ENCODE measurements around the gene GHRH.

GHRH gene

DNA sequence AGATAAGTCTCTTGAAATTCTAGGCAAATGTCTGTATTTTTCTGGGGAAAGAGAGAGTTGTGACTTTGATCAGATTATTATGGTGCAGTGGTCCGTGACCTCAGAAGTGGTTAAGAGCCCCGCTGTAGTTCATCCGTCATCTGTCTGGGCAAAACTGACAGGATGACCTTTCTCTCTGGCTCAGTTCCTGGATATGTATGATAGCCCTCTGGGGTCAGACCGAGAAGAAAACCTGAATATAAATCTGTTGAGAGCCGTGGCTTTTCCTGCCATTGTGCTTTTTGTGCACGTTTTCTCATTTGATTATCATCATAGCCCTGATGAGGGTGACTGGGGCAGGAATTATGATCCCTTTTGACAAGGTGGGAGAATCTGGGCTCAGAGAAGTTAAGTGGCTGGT lies 26.5 kb downstream of the GHRH start:
- no peak for DNase-seq

DNA sequence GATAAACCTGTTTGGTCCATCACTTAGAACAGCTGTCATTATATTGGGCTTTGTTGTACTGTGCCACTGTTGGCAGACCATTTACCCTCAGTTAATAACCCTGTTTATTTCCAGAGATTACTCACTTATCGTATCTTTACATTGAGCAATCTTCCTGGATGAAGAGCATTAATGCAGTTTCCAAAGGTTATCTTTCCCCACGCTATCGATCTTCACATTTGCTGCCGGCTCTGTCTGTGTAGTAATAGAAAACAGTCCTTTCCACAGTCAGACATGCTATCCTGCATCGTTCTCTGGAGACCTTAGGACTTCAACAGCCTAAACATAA lies 27.4 kb downstream of the GHRH start:
- DNase-seq = no peak

DNA sequence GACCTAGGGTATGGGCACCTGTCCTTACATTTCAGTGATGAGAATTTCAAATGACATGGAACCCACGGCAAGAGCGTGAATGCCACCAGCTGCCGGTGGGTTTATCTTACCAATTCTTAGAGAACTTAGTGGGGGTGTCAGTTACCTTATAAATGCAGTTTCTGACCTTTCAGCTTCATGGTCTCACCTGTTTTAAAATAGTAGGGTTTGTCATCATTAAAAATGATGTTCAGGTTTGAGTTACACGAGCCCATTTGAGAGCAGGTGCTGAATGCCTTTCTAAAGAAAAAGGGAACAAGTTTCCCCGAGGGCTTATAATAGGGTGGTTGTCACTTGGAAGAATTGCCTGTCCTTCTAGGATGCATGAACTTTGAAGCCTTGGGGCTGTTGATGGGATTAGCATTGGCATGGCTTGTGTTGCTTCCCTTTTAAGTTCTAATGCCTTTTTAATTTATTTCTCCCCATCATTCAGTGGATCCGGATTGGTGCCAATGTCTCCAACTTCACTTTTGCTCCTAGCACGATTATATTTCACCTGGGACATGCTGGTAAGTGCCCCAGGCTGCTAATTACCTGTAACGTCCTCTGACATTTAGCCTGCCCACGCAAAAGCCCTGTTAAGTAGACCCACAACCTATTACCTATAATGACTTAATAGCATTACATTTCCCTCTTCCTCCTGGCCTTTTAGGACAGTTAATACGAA lies 27.9 kb downstream of the GHRH start:
- DNase-seq = no peak

DNA sequence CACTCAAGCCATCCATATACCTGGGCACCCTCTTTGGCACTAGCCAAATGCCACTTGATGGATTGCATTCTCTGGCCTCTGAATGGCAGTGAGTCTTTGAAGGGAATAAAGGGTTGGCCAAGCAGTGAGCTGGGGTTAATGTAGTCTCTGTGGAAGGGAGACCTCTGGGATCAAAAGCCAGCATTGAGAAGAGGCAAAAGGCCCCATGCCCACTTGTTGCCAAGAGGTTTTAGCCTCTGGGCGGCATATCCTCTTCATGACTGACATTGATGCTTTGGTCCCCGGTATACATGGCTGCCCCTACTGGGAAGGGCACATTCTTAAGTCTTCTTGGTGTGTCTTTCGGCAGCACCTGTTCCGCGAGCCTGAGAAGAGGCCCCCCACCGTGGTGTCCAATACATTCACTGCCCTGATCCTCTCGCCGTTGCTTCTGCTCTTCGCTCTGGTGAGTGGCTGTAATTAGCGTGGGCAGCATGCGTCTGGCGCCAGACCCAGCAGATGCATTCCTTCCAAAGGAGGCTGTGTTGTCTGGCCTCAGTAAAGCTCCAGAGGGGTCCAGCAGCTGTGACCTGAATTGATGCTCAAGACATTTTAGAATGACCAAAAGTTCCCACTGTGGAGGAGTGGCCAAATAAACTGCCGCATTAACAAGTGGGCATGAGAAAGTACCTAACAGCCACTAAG lies 29.5 kb downstream of the GHRH start:
- DNase-seq = no peak

DNA sequence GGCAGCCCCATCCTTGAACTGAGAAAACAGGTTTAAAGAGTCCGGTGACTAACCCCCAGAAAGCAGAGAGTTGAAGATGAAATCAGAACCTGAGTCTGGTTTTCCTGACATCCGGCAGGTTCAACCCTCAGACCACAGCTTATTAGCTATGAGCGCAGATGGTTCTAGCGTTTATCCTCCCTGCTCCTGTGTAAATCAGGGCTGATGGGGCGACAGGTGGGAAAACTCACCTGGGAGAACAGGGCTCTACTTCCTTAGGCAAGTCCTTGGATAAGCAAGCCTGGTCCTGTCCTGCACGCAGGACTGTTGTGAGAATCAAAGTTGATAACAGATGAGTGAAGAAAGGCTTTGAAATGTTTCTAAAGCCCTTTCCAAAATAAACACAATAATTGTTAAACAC lies 31.4 kb downstream of the GHRH start:
- DNase-seq = no peak

DNA sequence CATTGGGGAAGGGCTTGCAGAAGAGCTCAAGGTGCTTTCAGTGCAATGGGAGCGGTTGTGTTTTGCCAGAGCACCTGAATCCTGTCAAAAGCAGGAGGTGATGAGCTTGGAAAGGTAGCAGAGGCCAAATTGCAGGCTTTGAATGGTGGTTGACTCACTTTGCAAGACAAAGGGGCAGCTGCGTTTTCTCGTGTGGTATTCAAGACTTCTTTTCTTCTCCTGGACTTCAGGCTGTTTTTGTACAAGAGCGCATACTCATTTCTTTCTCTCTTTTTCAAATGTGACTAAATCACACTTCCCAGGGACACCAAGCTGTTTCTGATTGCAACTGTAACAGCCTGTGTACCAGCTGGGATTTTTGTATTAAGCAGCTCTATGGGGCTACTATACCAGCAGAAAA lies 32.3 kb downstream of the GHRH start:
- DNase-seq = no peak

DNA sequence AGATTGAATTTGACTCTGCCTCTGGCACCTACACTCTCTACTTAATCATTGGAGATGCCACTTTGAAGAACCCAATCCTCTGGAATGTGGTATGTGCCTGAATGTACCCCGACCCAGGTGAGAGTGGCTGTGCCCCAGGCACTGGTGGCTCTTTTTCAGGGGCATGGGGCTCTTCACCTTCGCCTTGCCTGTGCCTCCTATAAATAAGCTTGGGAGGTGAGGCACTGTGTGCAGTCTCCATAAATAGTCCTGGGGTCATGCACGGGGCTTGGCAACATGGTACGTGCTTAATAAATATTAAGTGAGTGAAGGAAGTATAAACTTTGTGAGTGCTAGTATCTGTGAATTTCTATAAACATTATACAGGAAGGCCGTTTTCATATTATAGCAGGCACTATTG lies 33.0 kb downstream of the GHRH start:
- no peak for DNase-seq

DNA sequence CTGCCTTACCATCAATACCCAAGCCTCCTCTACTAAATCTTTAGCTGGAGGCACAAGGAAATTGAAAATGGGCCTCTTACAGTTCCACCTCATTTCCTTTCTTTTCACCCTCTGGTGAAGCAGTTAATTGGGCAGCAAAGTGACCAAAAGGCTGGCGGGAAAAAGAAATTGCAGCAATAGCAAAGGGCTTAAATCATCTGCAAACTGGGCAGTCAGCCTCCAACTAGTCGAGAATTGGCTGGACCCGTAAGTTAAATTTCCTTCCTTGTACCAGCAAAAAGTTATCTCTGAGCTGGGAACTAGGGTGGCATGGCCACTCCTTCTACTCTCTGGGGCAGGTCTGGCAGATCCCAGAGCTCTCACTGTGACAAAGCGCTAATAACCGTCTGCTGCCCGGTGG lies 33.5 kb downstream of the GHRH start:
- DNase-seq = no peak

DNA sequence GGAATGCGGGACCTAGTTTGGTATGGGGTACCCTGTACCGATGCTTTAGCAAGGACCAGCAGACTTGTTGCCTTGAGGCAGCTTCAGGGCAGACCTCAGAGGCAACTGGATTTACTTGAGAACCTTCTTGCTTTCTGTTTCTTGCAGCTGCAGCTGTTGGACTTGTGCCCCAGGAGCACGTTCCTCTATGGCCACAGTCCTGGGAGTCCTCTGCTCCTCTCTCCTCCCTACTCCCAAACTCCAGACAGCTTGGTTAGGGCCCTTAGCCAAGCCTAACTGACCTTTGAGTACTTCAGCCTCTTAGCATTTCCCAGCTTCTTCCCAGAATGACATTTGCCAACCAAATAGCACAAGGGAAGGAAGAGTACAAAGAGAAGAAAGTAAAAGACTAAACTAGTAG lies 34.7 kb downstream of the GHRH start:
- no peak for DNase-seq

DNA sequence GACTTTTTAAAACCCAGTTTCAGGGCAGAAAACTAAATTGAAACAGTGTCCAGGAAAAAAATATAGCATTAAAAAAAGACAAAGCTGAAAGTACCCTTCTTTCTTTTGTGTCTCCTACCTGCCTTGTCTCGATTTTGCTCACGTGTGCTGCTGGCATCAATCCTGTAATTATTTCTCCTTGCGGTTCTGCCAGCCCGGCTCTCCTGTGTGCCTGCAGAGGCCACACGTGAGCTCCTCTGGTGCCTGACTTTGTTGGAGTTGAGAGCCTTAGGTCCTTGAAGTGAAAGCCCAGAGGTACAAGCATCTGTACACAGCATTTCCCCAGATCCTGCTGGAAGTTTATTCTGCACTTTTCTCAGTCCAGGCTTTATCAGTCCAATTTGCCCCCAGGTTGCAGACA lies 36.5 kb downstream of the GHRH start:
- no peak for DNase-seq

DNA sequence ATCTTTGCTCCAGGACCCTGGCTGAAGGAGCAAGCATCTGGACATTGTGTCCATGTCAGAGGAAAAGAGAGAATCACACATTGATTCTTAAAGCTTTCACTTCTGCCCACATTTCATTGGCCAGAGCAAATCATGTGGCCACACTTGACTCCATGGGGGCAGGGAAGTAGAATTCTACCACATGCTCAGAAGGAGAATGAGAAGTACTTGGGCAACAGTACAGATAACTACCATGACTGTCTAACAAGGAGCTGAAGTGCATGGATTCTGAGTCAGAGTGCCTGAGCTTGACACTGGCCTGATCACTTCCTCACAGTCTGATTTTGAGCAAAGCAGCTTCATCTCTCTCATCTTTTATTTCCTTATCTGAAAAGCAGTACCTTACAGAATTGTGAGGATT lies 38.6 kb downstream of the GHRH start:
- peak; percentile 24 for DNase-seq

DNA sequence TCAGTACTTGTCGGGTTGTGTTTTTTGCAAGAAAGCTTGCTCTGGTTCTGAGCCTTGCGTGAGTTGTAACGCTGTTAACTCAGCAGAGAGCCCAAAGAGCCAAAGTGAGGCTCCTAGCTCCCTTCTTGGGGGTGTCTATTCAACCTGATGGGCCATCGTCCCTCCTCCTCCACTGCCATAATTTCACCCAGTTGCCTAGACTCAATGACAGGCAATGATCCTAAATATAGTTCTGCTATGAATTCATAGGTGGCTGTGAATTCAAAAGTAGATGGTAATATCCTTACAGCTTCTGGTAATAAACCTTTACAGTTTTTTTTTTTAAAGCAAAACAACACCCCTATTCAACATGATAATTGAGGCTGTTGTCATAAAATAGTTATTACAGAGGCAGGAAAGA lies 39.5 kb downstream of the GHRH start:
- DNase-seq = no peak

DNA sequence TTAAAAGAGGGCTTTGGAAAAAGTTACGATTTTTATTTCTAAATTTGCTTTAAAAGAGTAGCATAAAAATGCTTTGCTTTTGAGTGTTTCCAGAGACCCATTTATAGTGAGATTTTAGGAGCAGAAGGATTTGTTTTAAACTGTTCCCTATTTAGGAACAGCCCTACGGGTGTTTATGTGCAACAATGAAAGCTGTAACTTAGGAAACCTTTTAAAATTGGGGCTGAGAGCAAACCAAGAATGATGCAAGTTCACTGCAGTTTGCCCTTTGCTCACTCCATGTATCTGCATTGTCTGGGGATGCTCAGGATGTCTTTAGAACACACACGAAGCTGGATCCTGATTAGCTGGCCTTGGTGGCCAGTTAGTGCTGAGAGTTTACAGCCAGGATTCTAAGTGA lies 40.9 kb downstream of the GHRH start:
- DNase-seq = no peak

DNA sequence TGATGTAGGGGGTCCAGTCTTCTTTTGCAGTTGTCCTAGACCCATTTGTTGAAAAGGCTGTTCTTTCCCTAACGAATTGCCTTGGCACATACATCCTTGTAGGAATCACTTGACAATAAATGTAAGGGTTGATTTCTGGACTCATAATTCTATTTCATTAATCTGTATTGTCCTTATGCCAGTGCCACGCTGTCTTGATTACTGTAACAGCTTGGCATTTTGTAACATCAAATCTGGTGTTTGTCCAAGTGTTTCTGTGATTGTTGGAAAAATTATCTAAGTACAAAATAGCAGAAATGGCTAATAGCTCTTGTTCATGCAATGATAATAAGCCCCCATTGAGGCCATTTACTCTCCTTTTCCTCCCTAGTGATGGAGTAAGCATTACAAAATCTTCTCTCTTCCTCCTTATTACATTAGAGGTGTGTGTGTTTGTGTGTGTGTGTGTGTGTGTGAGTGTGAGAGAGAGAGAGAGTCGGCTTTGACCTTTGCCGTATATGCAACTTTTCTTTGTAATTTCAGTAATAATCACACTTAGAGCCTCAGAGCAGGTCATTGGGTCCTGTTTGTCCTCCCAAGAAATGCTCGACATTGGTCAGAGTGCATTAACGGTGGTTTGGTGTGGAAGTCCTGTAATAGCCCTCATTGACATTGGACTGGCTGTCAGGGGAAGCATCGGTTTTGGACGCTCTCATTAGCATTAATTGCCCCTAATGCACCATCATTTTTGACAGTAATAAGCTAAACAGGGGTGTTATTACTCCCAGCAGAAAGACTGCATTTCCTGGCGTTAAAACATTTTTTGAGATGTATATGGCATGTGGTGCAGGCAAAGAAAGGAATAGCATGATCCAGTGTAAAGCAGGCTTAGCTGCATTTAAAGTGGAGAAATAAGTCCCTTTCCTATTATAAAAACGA lies 41.6 kb downstream of the GHRH start:
- no peak for DNase-seq

DNA sequence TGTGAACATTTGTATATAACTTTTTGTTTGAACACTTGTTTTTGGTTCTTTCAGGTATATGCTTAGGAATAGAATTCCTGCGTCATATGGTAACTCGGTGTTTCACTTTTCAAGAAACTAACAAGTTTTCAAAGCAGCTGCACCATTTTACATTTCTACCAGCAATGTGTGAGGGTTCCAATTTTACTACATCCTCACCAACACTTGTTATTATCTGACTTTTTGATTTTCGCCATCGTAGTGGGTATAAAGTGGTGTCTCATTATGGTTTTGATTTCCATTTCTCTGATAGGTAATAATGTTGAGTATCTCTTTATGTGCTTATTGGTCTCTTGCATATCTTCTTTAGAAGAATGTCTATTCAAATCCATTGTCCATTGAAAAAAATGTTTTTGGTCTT lies 42.6 kb downstream of the GHRH start:
- no peak for DNase-seq

DNA sequence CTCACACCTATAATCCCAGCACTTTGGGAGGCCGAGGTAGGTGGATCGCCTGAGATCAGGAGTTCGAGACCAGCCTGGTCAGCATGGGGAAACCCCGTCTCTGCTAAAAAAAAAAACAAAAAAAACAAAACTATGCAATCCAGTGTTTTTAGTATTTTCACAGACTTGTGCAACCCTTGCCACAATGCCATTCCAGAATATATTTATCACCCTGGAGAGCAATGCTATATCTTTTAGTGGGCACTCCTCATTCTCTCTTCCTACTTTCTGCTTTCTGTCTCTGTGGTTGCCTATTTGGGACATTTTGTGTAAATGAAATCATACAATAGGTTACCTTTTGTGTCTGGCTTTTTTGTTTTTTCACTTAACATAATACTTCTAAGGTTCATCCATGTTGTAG lies 43.2 kb downstream of the GHRH start:
- DNase-seq = no peak

DNA sequence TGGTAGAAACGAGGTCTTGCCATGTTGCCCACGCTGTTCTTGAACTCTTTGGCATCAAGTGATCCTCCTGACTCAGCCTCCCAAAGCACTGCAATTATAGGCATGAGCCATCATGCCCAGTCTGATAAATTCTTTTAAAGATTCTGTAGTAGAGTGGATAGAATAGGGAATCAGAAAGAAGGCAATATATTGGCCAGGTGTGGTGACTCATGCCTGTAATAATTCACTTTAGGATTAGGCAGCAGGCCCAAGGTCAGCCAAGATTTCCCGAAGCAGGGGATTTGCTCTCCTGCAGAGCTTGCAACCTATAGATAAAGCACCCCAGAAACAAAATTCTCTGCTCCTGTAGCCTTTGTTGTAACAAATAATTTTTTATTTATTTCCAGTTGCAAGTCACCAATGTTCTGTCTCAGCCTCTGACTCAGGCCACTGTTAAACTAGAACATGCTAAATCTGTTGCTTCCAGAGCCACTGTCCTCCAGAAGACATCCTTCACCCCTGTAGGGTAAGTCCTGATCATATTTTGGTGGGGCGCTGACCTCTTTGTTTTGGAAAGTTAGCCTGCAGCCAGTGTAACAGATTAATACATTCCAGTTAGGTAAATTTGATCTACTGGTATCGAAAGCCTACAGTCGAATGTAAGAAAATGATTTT lies 51.8 kb downstream of the GHRH start:
- no peak for DNase-seq

DNA sequence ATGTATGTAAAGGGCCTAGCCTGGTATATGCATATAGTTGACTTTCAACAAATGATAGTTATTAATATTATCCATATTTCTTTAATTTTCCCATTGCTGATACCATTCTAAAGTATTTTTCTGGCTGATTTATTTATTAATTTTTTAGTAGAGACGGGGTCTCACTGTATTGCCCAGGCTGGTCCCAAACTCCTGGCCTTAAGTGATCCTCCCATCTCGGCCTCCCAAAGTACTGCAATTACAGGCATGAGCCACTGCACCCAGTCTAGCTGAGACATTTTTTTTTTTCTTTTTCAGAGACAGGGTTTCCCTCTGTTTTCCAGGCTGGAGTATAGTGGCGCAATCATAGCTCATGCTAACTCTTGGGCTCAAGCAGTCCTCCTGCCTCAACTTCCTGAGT lies 52.4 kb downstream of the GHRH start:
- DNase-seq = no peak

DNA sequence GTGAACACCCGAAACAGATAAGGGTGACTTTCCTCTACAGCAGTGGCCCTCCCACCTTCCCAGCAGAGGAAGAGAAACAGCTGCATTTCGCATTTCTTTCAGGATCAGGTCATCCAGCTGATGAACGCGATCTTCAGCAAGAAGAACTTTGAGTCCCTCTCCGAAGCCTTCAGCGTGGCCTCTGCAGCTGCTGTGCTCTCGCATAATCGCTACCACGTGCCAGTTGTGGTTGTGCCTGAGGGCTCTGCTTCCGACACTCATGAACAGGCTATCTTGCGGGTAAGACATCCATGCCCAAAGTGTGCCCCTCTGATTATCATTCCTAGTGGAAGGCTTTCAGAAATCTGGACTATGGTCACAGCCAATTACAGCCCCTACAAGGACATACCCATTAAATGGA lies 54.4 kb downstream of the GHRH start:
- no peak for DNase-seq

DNA sequence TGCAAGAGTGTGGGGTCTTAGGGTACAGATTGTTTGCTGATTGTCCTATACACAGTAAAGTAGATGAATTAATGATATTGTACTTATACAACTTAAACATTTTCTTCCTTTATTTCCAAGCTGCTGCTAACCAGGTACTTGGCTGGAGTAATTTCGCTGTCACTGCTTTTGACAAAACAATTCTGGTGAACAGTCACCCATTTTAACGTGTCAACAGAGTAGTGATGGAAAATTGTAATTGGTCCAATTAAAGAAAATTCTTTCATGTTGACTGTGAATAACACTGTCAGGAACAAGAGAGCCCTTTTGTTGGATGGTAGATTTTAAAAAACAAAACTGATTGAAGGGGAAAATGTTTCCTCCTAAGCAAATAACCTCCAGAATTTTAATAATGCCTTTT lies 55.8 kb downstream of the GHRH start:
- no peak for DNase-seq

DNA sequence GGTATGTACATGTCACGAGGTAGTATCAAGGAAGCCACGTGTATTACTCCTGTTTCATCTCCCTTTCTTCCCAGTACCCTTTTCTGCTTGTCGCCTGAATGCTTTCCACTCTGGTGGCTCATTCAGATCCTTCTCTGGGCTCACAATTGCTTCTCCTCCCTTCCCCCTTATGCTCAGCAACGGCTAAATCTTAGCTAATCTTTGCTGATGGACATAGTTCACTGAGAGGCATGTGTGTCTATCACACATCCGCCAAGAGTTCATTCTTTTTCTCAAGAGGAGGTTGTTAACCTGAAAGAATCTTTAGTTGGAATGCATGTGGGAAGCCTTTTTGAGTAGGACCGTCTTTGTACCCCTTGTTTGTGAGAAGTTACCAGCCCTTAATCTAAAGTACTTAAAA lies 56.5 kb downstream of the GHRH start:
- DNase-seq = no peak

DNA sequence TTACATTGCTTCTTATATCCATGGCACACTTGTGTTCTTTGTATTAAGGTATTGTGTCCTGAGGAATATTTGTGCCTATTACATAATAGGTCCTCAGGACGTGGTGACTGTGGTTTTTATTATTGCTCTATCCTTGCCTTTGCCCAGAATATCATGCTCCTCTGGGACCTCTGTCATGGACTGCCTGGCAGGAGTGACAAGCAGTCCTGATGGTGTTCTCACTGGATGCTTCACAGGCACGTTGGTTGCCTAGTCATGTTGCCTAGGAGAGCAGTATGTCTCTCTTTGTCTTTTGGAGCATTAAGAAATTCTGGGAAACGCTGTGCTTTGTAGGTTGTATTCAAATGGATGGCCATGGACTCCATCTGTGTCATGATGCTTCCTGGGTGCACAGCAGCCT lies 57.6 kb downstream of the GHRH start:
- no peak for DNase-seq

DNA sequence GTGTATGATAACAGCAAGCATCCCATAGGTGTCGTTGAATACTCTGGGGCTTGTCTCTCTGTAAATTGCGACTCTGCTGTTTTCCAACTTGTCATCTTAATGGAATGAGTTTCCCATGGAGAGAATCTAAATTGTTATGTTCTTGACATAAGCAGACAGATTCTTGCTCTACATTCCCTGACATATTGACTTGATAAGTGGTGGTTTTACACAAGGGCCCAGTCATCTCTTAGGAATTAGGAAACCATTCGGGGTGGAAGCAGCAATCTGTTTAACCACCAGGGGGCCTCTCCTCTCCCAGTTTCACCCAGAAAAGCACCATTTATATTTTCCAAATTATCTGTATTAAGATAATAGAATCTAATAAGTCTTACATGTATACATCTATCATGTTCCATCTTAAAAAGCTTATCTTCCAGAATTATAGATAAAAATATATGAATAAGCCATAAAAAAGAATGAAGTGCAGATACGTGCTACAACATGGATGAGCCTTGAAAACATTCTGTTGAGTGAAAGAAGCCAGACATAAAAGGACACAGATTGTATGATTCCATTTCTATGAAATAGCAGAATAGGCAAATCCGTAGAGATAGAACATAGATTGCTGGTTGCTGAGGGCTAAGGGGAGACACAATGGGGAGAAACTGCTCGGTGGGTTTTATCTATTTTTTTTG lies 59.2 kb downstream of the GHRH start:
- DNase-seq = no peak
